ENCODE results near the gene MRPS30.

- TF ChIP-seq CTCF (IDR thresholded peaks at IDR 0.05) (no peak), ZFX (IDR thresholded peaks at IDR 0.05; ENCODE audit: borderline replicate concordance) (no peak)
Measured at GRCh38 chr5:44845777-44846176, 37.0 kb downstream of the MRPS30 start.

All from 22Rv1 (cell line).